Myocyte (in vitro differentiated cells): ENCODE results near the gene TATDN3. TPM values are rescaled to one million over a fixed set of nuclear protein-coding genes. Genes with fewer than 3 reads are reported as not detected.
"Not testable (repeated sequence)": the region's sequence is repeated elsewhere in the genome, so short reads cannot be mapped to it uniquely, and the experiment has no call there.

Source experiments
- DNase-seq: peaks from one replicate; pipeline ENCODE4 v3.0.0-alpha.2; 2012; ENCODE audit warnings: low read depth
- total RNA-seq: library from RNA; depleted of rRNA; stranded (reverse); fragments of >200 nt; gene quantifications from 2 replicates; pipeline ENCODE4 v1.2.3, GENCODE V29; 2014

Gene TATDN3
- total RNA-seq, 1 donor from 2014 or later: 11.9 TPM

GRCh38 chr1:212827171-212827776 lies 35.6 kb downstream of the TATDN3 start:
- no peak for DNase-seq

DNA sequence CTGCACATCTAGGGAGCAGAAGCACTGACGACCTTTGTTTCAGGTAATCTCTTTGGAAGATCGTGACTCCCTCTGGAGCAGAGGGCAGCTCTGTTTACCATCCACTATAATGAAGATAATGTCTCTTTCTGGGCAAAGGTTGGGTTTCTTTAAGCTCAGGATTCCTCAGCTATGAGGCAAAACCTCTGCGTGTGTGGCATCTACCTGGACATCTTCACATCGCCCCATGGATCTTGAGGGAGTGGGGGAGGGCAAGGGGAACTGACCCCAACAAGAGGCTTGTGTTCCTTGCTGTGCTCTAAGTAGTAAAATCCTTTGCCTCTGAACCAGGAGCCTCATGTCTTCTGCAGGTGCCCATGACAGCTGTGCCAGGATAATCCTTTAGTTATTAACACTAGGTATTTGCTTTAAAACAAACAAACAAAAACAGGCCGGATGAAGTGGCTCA lies 36.2 kb downstream of the TATDN3 start:
- DNase-seq: no peak

- DNase-seq: no peak
Measured at GRCh38 chr1:212828395-212828794, 36.7 kb downstream of the TATDN3 start.

GRCh38 chr1:212833211-212834207 lies 41.8 kb downstream of the TATDN3 start:
- not testable (repeated sequence) for DNase-seq

DNA sequence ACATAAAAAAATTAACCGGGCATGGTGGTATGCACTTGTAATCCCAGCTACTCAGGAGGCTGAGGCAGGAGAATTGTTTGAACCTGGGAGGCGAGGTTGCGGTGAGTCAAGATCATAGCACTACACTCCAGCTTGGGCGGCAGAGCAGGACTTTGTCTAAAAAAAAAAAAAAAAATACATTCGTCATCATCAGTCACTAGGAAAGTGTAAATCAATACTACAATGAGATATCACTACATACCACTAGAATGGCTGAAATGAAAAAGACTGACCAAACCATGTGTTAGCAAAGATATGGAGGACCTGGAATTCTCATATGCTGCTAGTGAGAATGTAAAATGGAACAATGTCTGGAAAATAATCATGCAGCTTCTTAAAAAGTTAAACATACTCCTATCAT lies 46.5 kb downstream of the TATDN3 start:
- DNase-seq: no peak

- DNase-seq: not testable (repeated sequence)
Measured at GRCh38 chr1:212844521-212844920, 52.8 kb downstream of the TATDN3 start.

GRCh38 chr1:212847549-212847948 lies 55.9 kb downstream of the TATDN3 start, which contains the start of gene SPATA45:
TSS of gene SPATA45 (minus strand) at chr1:212847649. CDS start at chr1:212836149, 11,500 bp downstream.
- no peak for DNase-seq

- no peak for DNase-seq
Measured at GRCh38 chr1:212852105-212852688, 60.5 kb downstream of the TATDN3 start.

- DNase-seq: no peak
Measured at GRCh38 chr1:212853658-212854057, 62.0 kb downstream of the TATDN3 start.

DNA sequence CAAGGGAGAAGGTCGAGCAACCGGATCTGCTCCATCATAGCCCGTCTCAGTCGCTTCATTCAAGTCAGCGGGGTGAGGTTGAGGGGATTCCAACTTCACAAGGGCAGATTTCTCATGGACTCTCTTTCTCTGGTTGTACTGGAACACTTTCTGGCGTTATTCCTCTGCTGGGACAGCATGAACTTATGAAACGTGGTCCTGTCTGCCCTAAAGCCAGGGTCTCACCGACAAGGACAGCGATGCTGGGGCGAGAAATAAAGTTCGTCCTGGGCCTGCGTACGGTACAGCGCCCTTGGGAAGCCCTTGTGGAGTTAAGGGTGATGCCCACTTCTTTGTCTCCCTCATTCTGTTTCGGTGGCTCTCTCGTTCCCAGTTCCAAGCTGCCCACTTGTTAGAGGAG lies 65.1 kb downstream of the TATDN3 start:
- no peak for DNase-seq

DNA sequence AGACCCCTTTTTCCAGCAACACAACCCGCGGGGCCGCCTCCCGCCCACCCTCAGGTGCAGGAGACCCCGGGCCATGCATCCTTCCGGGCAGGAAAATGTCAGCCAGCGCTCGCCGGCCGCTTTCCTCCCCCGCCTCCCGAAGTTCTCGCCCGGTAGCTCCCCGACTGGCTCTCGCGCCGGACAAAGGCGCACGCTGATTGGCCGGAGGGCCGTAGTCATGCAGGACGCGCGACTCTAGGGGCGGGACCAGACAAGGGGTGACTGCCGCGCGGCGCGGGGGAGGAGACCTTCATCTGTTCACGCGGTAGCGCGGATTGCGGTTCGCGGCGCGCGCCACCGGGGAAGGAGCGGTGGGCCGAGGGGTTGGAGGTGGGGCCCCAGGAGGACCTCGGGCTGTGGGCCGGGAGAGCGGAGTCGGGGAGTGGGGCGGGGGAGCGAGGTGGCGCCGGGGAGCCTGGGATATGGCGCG lies 66.3 kb downstream of the TATDN3 start, which contains the start of gene FLVCR1:
FLVCR1 (plus strand) TSS at position 284 of the 469 bp plus-strand sequence; CDS start at position 462, 178 bp downstream.
- peak; percentile 97 for DNase-seq

DNA sequence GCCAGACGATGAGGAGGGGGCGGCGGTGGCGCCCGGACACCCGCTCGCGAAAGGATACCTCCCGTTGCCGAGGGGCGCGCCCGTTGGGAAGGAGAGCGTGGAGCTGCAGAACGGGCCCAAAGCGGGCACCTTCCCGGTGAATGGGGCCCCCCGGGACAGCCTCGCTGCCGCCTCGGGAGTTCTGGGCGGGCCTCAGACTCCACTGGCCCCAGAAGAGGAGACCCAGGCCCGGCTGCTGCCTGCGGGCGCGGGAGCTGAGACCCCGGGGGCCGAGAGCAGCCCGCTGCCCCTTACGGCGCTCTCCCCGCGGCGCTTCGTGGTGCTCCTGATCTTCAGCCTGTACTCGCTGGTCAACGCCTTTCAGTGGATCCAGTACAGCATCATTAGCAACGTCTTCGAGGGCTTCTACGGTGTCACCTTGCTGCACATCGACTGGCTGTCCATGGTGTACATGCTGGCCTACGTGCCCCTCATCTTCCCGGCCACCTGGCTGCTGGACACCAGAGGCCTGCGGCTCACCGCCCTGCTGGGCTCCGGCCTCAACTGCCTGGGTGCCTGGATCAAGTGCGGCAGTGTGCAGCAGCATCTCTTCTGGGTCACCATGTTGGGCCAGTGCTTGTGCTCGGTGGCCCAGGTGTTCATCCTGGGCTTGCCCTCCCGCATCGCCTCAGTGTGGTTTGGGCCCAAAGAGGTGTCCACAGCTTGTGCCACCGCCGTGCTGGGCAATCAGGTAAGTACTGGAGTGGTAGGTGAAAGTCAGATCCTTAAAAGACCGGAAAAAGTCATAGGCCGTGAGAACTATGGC lies 67.0 kb downstream of the TATDN3 start:
- peak; percentile 26 for DNase-seq

DNA sequence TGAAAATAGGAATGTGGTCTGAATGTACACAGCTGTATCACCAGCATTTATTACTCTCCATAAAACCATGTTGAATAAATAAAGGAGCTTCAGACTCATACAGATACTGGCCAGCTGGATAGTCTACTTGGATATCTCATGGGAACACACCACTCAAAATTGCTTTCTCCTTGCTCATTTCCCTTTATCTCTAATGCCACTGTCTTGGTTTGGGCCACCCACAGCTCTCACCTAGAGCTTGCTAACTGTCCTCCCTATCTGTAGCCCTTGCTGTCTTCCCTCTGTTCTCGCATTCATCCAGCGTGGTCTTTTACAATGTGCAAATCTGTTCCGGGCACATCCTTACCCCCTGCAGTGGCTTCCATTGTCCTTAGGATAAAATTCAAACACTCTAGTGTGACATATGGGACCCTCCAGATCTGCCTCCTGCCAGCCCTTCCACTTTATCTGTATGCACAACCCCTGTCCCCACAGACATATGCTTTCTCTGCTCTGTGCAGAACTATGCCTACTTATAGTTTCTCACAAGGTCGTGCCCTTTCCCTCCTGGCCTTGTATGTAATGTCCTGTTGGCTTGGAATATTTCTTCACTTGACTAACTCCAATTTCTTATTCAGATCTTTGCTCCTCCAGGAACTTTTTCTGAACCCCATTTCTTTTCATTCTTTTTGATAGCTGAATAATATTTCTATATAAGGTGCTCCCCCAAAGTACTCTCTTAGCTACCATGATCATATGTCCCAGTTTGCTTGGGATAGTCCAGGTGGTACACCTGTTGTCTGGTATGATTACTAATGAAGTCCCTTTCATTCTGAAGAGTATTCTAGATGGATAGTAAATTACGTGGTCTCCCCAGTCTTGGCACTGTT lies 69.3 kb downstream of the TATDN3 start:
- DNase-seq: no peak

DNA sequence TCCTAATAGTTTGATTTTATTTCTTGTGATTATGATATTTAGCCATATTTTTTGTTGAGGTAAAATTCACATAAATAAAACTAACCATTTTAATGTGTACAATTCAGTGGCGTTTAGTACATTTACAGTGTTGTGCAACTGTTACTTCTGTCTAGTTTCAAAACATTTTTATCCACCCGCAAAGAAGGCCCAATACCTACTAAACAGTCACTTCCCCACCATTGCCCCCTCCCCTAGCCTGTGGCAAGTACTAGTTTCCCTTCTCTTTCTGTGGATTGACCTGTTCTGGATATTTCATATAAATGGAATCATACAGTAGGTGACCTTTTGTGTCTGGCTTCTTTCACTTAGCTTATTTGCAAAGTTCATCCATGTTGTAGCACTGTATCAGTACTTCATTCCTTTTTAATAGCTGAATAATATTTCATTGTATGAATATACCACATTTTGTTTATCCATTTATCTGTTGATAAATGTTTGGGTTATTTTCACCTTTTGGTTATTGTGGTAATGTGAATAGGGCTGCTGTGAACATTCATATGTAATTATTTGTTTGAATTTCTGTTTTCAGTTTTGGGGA lies 70.5 kb downstream of the TATDN3 start:
- no peak for DNase-seq

DNA sequence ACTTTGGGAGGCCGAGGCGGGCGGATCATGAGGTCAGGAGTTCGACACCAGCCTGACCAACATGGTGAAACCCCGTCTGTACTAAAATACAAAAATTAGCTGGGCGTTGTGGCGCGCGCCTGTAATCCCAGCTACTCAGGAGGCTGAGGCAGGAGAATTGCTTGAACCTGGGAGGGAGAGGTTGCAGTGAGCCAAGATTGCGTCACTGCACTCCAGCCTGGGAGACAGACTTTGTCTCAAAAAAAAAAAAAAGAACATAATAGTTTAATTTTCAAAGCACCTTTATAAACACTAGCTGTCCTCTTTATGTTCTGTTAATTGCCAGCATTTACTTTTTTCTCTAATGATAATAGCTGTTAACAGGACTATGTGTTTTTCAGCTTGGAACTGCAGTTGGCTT lies 71.7 kb downstream of the TATDN3 start:
- not testable (repeated sequence) for DNase-seq

DNA sequence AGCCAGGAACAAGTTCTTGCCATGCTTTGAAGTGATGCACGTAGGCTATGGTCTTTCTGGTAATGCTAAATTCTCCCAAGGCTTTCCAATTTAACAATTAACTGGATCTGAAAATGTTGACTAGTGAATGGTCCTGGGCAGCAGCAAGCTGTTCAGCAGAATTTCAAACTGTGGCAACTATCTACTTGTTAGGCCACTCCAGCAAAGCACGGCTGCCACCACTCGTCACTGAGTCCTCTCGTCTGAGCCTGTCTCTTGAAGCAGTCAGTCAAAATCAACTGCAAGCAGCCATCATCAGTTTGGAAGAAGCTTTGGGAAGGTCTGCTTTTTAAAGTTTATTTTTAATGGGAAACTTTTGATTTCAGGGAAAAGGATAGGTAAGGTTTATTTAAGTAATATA lies 72.5 kb downstream of the TATDN3 start:
- DNase-seq: no peak
